Peyer's patch (tissue), 4 donors: ENCODE results near the gene GLDC.

ENCODE experiments used
- CTCF ChIP-seq, 6 experiments: fragments of 450-650 bp in 4 of 6; fragments of 200-600 bp in 2 of 6; sonication (generic) in 1 of 6; IDR thresholded peaks; one replicate each; pipeline ENCODE4 v1.5.1; 2017 to 2019; ENCODE audit warnings: antibody characterized with exemption in 6 of 6, mild to moderate bottlenecking in 3 of 6, moderate library complexity in 1 of 6
- POLR2A ChIP-seq, 2 donors: fragments of 450-650 bp; IDR thresholded peaks; one replicate each; pipeline ENCODE4 v1.5.1; 2017; ENCODE audit warnings: antibody characterized with exemption in 2 of 2, mild to moderate bottlenecking in 2 of 2, moderate library complexity in 2 of 2

GRCh38 chr9:6600426-6600825, 45.1 kb downstream of the GLDC start:
- no peak for TF ChIP-seq CTCF (IDR thresholded peaks at IDR 0.05)
- TF ChIP-seq POLR2A (IDR thresholded peaks at IDR 0.05), result no peak
